Hematopoietic multipotent progenitor cell (in vitro differentiated cells): ENCODE results near the gene ARID4B. TPM values are rescaled to one million over a fixed set of nuclear protein-coding genes. Genes with fewer than 3 reads are reported as not detected.
"Not testable (repeated sequence)": the region's sequence is repeated elsewhere in the genome, so short reads cannot be mapped to it uniquely, and the experiment has no call there.

Source experiments
- DNase-seq, 3 donors: peaks; one replicate each; pipeline ENCODE4 v3.0.0-alpha.2; 2011 to 2015; ENCODE audit warnings: low read depth in 2 of 3, low spot score in 2 of 3
- total RNA-seq: library from RNA; depleted of rRNA; stranded (reverse); fragments of >200 nt; gene quantifications from one replicate; pipeline ENCODE4 v1.2.3, GENCODE V29; 2012

ARID4B gene
- total RNA-seq, 1 donor, result 24.5 TPM

GRCh38 chr1:235330918-235331285 lies 2.9 kb upstream of the ARID4B start:
- no peak for DNase-seq

- DNase-seq, result peak in 2 of 3 donors; percentile 73 to 80
Measured at GRCh38 chr1:235329139-235329902, 1.3 kb upstream of the ARID4B start.

GRCh38 chr1:235328271-235329138 lies 526 bp upstream of the ARID4B start, which contains the start of gene GGPS1:
GGPS1 (plus strand) TSS chr1:235328570; CDS start chr1:235335265, 6,695 bp downstream.
- peak; percentile 96 to 100 (median 99) for DNase-seq

DNA sequence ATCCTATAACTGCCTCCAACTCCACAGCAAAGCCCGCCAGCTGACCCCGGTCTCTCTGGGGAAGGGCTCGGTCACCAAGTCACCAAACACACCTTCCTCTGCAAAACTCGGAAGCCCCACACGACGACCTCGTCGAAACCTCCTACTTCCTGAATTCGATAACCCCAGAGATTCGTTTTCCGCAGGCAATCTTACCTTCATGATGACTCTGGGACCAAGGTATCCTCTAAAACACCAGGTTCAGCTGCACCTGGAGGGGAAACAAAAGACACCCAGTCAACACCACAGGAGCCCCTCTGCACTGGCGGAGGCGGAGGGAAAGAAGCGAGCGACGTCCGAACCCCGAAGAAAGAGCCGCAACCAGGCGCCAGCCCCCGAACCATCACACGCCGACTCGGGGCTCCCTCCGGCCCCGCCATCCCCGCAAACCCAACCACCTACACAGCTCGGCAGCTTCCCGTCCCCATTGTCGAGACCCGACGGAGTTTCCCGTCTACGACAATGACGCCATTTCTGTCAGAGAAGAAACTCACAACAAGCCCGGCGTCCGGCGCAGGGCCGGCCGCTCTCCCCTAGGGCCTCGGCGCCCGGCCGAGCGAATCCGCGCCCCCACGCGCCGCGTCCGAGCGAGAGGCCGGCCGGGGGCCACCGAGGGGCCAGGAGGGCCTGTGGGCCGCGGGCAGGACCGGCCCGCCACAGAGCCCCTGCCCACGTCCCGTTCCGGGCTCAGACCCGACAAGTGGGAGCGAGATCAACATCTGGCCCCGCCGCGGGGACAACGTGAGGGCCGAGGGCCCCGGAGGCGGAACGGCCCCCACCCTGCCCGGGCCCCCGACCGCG lies 1.0 kb downstream of the ARID4B start:
- peak in 2 of 3 donors; percentile 46 to 59 for DNase-seq

DNA sequence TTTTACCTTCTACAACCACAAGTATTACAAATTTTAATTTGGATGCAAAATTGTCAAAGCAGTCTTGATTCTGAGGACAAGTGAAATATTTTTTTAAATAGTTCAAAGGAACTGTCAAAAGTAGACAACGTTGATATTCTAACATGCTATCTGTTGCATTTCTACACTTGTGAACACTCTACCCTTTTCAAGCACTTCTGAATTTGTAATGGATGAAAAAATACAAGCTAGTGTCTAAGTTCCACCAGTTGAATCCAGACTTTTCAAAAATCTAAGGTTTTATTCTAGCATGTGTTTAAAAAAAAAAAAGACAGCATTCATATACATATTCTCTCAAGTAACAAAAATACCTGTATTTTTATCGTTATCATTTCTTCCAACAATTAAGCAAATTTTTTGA lies 2.1 kb downstream of the ARID4B start:
- DNase-seq, result no peak

DNA sequence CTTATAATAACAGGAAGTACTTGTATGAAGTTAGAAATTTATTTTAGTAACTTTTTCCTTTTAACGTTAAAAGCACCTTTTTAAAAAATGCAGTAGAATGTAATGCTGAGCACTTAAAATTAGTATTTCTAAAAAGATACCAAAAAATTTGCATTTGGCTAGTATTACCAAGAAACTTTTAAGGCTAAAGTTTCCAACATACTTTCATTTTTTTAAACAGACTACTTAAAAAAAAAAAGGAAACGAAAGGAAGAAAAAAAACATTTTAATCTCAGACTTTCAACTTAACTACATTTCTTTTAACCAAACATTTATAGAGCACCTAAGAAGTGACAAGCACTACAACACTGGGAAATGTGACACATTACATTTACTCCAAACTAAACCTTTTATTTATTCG lies 2.8 kb downstream of the ARID4B start:
- no peak for DNase-seq

DNA sequence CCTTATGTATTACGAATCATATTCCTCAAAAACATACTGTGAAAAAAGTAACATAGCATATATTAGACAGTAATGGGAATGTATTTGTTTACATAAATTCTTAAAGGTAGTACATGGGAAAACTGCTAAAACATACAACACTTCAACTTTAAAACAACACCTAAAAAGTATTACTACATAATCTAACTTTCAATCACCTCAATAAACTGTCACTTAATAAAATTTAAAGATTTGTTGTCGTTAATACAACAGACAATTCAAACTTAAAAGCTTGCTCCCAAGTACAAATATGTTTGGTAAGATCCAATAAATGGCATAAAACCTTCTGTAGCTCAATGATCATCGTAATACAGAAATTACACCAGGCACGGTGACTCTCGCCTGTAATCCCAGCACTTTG lies 3.7 kb downstream of the ARID4B start:
- DNase-seq, result no peak

DNA sequence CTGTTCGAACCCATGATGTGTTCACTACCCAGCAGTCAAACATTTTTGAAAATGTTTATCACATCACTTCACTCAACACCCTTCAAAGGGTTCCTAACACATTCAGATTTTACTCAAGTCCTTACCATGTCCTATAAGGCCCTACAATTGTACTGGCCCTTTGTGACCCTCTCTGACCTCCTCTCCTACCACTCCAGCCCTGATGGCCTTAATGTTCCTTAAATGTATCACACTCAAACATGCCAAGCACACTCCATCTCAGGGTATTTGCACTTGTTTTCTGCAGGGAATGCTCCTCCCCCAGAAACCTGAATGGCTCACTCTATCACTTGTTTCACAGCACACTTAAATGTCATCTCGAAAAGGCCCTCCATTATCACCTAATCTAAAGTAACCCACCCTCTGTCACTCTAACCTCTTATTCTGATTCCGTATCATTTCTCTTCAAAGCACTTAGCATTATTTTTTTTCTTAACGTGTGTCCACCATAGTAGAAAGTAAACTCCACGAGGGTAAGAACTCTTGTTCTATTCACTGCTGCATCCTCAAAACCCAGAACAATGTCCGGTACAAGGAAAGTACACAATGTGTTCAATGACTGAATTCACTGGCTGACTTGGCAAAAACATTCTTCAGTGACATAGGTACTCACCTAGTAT lies 7.3 kb downstream of the ARID4B start:
- DNase-seq, result no peak

DNA sequence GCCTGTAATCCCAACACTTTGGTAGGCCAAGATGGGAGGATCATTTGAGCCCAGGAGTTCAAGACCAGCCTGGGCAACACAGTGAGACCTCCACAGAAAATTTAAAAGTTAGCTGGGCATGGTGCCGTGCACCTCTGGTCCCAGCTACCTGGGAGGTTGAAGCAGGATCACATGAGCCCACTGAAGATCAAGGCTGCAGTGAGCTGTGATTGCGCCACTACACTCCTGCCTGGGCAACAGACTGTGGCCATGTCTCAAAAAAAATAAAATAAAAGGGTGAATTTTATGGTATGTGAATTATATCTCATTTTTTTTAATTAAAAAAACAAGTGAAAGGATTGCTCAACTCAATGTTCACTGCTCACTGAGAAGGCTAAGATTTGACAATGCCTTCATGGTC lies 8.7 kb downstream of the ARID4B start:
- no peak for DNase-seq

- DNase-seq, result no peak
Measured at GRCh38 chr1:235317168-235317567, 10.8 kb downstream of the ARID4B start.

DNA sequence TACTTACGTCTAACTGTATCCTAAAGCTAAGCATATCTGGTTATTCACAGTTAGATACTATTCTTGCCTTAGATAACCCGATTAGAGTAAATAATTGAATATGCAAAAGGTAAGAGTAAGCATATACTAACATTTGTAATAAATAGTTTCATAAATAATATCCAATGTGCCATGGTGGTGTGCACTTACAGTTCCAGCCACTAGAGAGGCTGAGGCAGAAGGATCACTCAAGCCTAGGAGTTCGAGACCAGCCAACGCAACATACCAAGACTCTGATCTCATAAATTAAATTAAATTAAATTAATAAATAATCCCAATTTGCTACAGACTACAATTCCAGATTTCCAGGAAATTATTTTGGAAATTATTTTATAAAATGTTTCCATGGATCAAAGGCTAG lies 12.2 kb downstream of the ARID4B start:
- DNase-seq, result no peak

DNA sequence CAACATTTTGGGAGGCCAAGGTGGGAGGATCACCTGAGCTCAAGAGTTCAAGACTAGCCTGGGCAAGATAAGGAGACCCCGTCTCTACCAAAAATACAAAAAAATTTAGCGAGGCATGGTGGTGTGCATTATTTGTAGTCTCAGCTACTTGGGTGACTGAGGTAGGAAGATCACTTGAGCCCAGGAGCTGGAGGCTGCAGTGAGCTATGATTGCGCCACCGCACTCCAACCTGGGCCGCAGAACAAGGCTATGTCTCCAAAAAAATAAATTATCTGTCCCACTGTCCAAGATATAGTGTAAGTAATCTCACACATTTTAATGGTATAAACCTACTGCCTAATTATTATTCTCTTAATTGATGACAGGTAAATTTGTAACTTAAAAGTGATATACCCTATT lies 12.8 kb downstream of the ARID4B start:
- DNase-seq, result no peak

GRCh38 chr1:235313931-235314678 lies 13.9 kb downstream of the ARID4B start:
- no peak for DNase-seq

- no peak for DNase-seq
Measured at GRCh38 chr1:235313262-235313661, 14.7 kb downstream of the ARID4B start.

GRCh38 chr1:235309206-235309605 lies 18.8 kb downstream of the ARID4B start:
- DNase-seq, result not testable (repeated sequence)

GRCh38 chr1:235307158-235308124 lies 20.5 kb downstream of the ARID4B start:
- DNase-seq, result no peak

DNA sequence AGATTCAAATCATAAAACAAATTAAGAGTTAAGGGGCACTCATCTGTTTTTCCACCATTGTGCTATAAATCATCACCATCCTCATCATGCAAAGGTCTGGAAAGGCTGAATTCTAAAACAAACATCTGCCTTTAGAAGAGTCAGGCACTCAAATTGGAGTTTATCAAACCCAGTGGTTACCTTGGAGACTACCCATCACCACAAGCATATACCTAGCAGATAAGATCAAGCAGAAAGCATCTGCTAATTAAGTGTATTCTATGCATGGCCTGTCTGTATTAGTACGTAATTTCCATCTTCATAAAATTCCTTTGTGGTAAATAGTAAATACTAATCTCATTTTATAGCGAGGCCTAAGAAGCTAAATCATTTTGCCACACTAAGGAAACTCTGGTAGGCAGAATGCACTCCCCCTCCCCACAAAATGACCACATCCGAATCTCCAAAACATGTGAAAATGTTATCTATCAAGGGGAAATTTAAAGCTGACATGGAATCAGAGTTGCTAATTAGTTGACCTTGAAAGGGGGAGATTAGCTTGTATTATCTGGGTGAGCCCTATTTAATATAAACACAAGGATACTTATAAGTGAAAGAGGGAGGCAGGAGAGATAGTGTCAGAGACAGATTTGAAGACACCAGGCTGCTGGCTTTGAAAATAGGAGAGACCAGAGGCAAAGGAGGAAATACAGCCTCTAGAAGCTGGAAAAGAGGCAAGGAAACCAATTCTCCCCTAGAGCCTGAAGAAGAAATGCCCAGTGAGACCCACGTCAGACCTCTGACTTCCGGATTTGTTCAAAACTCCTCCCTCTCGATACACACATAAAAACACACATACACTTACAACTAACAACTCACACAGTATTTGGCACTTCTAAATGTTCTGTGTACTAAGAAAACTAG lies 23.2 kb downstream of the ARID4B start:
- peak in 2 of 3 donors; percentile 27 to 56 for DNase-seq
